Stimulated activated naive B cell treated with anti-CD40 and anti-IgM and Interleukin-4, amounts not matched to agents 10 μg/mL and 1 μg/mL and 100 μg/mL, for 72 hours (primary cell): ENCODE results near the gene TCF4.

ENCODE experiments used
- ATAC-seq, 2 donors: fragments of 150-1000 bp; cut with Tn5 transposase; replicated peaks; 2 replicates each; pipeline ENCODE4 v1.10.0; 2021; ENCODE audit warnings: moderate library complexity in 1 of 2
- DNase-seq: peaks from one replicate; pipeline ENCODE4 v3.0.0; 2021
- H3K27ac Mint-ChIP-seq: one replicate; pipeline ENCODE4 v1.8.0; 2022; ENCODE audit warnings: mild to moderate bottlenecking, mixed read lengths
- H3K27me3 Mint-ChIP-seq, 2 donors: one replicate each; pipeline ENCODE4 v1.8.0; 2022; ENCODE audit warnings: mixed read lengths in 2 of 2
- H3K36me3 Mint-ChIP-seq, 2 donors: one replicate each; pipeline ENCODE4 v1.8.0; 2022; ENCODE audit warnings: mixed read lengths in 2 of 2, mild to moderate bottlenecking in 1 of 2
- H3K4me1 Mint-ChIP-seq, 2 donors: one replicate each; pipeline ENCODE4 v1.8.0; 2022; ENCODE audit warnings: mixed read lengths in 2 of 2, mild to moderate bottlenecking in 1 of 2
- H3K4me3 Mint-ChIP-seq, 2 donors: one replicate each; pipeline ENCODE4 v1.8.0; 2022; ENCODE audit warnings: mild to moderate bottlenecking in 2 of 2, mixed read lengths in 2 of 2, moderate library complexity in 1 of 2
- H3K9me3 Mint-ChIP-seq, 2 donors: one replicate each; pipeline ENCODE4 v1.8.0; 2022; ENCODE audit warnings: mixed read lengths in 2 of 2, mild to moderate bottlenecking in 1 of 2

Gene TCF4

DNA sequence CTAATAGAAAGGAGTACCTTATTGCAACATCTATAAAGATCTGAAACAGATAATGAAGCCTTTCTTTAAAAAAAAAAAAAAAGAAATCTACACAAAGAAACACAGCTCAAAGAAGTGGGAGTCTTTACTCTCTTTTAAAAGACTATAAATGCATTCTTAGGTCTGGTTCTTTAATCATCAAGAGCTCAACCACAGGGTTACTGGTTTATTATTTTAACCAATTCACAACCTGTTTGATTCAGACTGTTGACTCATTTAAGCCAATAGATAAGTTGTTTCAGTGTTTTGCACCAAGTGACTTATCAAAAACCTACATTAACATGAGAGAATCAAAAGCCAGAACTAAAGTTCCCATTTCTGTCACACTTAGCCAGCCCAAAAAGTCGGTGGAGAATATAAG, 93.1 kb downstream of the TCF4 start:
- Mint-ChIP-seq H3K27me3 (no peaks in the 10 kb centered on the region), H3K36me3 (no peaks in the 10 kb centered on the region), H3K4me3 (no peak overlapping the region), H3K27ac (no peak overlapping the region), H3K9me3 (no peaks in the 10 kb centered on the region), H3K4me1 (peaks cover 0 to 5% of the 10 kb centered on the region in 2 donors)
- DNase-seq (no peak), ATAC-seq (no peak)

DNA sequence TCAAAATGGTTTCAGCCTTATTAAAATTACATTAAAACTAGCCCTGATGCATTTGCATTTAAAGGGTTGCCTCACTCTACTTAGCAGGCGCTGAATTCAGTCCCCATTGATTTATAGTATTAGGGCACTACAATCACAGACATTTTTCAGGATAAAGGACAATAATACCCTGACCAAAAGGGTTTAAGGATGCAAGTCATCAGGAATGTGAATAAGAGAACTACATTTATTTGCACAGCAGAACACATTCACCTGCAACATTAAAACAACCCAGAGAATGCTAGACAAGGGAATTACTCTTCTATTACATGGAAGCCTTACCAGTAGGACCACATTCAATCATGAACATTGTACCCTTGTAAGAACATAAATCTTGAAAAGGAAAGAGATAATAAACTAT, 93.6 kb downstream of the TCF4 start:
- DNase-seq = no peak
- ATAC-seq = no peak
- Mint-ChIP-seq H3K9me3 (no peaks in the 10 kb centered on the region), H3K4me1 (peaks cover 4 to 10% of the 10 kb centered on the region in 2 donors), H3K36me3 (no peaks in the 10 kb centered on the region), H3K27ac (no peak overlapping the region), H3K27me3 (no peaks in the 10 kb centered on the region), H3K4me3 (no peak overlapping the region)

DNA sequence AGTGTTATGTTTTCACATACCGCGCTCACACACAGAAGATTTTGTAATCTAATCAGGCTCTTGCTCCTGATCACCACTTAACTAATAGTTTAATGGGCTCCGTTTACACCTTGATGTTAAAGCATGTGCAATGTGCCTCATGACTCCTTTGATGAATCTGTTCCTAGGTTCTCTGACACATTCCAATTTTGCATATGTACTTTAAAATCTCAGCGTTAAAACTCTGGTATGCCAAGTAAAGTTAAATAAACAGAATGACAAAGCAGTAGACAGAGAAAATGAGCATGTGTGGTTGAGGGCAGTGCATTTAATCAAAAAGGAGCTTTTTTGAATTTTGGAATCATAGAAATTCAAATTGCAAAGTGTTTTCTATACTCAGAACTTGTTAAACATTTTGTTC, 96.4 kb downstream of the TCF4 start:
- H3K4me3 Mint-ChIP-seq = no peak overlapping the region
- no peaks in the 10 kb centered on the region for H3K9me3 Mint-ChIP-seq
- H3K27me3 Mint-ChIP-seq = no peaks in the 10 kb centered on the region
- ATAC-seq (no peak), DNase-seq (no peak)
- no peaks in the 10 kb centered on the region for H3K36me3 Mint-ChIP-seq
- H3K4me1 Mint-ChIP-seq = peaks cover 13 to 21% of the 10 kb centered on the region in 2 donors
- H3K27ac Mint-ChIP-seq = no peak overlapping the region

DNA sequence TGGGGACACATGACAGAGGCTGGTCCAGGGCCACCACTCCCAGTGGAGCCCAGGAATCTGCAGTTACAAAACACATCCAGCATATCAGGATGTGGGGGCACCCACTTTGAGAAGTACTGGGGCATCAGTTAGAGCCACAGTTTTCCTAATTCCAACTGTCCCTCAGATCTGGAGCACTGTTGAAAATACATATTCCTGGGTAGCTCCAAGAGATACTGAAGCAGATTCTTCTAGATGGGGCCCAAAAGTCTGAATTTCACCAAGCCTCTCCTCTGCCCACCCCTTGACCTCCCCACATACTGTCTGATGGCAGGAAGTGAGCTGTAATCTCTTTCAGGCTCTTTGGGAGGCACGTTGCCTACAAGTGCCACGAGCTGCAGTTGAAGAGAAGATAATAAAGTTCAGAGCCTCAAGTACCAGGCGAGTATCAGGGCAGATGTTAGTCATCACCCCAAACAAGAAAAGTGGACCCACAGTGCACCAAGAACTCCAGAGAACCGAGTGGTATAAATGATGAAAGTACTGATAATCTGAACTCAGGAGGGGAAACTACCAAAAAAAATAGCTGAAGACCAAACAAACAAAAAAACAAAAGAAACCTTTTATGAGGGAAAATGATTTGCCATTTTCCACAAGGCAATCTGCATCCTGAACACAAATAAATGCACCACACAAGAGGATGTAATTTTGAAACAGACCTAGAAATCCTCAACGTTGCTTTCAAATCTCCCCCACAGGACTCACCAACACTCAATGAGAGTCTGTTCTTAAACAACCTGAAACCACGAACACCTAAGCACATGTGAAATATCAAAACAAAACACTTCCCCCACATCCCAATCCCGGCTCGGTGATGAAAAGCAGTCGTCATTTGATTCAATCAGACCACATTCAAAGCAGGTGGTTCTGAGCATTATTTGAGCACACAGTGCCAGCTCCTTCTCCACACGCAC, 98.7 kb downstream of the TCF4 start:
- Mint-ChIP-seq H3K36me3 (no peaks in the 10 kb centered on the region), H3K27me3 (no peaks in the 10 kb centered on the region), H3K27ac (peak overlapping the region; percentile 73), H3K4me3 (peak overlapping the region; percentile 44 to 74), H3K9me3 (no peaks in the 10 kb centered on the region), H3K4me1 (peaks cover 17 to 29% of the 10 kb centered on the region in 2 donors)
- peak; percentile 78 to 88 for ATAC-seq
- no peak for DNase-seq

DNA sequence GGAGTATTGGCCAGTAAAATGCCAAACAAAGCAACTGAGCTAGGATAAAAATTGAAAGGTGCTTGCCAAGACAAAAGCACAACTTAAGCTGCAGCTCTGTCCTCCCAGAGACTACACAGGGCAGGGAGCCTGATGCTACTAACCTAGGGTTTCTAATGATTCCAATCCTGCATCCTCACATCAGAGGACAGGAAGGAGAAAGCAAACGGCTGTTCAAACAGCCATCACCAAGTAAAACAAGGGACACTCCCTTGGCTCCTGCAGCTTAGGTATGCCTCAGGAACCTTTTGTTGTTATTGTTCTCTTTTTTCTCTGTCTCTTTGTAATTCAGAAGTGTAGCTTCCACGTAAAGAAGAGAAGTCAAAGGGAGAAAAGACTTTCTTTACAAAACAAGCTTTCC, 99.5 kb downstream of the TCF4 start:
- H3K27me3 Mint-ChIP-seq = no peaks in the 10 kb centered on the region
- ATAC-seq (no peak), DNase-seq (no peak)
- no peaks in the 10 kb centered on the region for H3K9me3 Mint-ChIP-seq
- H3K36me3 Mint-ChIP-seq = no peaks in the 10 kb centered on the region
- peak overlapping the region in 1 of 2 donors; percentile 18 for H3K4me3 Mint-ChIP-seq
- H3K27ac Mint-ChIP-seq = no peak overlapping the region
- H3K4me1 Mint-ChIP-seq = peaks cover 17 to 35% of the 10 kb centered on the region in 2 donors

DNA sequence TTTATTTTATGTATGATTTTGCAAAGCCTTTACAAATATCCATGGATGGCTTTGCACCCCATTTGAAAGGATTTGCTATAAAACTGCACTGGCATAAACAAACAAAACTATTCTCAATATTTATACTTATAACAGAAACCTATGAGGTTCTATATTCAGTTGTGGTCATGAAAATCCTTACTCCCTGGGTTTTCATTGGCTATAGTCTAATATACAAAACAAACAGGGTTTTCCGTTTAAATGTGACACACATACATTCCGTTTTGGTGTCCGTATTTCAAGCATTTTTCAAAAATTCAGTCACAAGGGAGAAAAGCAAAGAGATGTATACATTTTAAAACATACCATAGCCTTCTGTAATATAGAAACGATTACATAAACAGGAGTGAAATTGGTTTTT, 100.0 kb downstream of the TCF4 start:
- H3K27ac Mint-ChIP-seq = no peak overlapping the region
- no peak for ATAC-seq
- DNase-seq = no peak
- no peaks in the 10 kb centered on the region for H3K27me3 Mint-ChIP-seq
- H3K4me1 Mint-ChIP-seq = peaks cover 17 to 35% of the 10 kb centered on the region in 2 donors
- no peak overlapping the region for H3K4me3 Mint-ChIP-seq
- no peaks in the 10 kb centered on the region for H3K9me3 Mint-ChIP-seq
- H3K36me3 Mint-ChIP-seq = no peaks in the 10 kb centered on the region

DNA sequence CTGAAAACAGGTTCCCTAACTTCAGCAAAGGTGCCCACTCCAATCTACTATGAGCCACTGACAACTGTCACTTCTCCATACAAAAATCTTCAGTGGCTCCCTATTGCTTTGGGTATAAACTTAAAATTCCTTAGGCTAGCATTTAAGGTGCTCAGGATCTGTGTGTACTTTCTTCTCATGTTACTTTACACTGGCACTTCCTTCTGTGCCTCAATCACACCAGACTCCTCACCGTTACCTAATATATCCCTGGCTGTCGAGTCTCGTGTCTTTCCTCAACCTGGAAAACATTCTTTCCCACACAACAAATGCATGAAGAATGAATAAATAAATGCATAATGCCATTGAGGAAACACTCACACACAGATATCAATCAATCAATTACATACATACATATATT, 101.1 kb downstream of the TCF4 start:
- Mint-ChIP-seq H3K4me3 (no peak overlapping the region), H3K27ac (no peak overlapping the region), H3K27me3 (no peaks in the 10 kb centered on the region), H3K4me1 (peaks cover 17 to 35% of the 10 kb centered on the region in 2 donors), H3K9me3 (no peaks in the 10 kb centered on the region), H3K36me3 (no peaks in the 10 kb centered on the region)
- no peak for ATAC-seq
- no peak for DNase-seq

DNA sequence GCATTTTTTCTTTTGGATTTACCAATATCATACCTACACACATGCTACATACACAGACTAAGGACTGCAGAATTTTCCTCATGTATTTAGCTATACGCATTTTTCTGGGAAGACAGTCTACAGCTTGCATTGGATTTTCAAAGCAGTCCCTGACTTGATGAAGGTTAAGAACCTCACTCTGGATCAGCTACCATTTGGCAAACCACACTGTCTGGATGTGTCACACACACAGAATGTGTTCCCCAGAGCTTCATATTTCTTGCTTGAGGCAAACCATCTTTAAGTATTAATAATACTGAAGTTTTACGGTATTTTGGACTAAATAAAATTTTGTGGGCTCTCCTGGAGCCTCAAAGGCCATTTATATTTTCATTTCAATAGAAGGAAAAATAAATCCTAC, 102.3 kb downstream of the TCF4 start:
- no peak for ATAC-seq
- peaks cover 17 to 35% of the 10 kb centered on the region in 2 donors for H3K4me1 Mint-ChIP-seq
- H3K9me3 Mint-ChIP-seq = no peaks in the 10 kb centered on the region
- H3K27ac Mint-ChIP-seq = no peak overlapping the region
- no peaks in the 10 kb centered on the region for H3K36me3 Mint-ChIP-seq
- no peaks in the 10 kb centered on the region for H3K27me3 Mint-ChIP-seq
- H3K4me3 Mint-ChIP-seq = no peak overlapping the region
- no peak for DNase-seq

DNA sequence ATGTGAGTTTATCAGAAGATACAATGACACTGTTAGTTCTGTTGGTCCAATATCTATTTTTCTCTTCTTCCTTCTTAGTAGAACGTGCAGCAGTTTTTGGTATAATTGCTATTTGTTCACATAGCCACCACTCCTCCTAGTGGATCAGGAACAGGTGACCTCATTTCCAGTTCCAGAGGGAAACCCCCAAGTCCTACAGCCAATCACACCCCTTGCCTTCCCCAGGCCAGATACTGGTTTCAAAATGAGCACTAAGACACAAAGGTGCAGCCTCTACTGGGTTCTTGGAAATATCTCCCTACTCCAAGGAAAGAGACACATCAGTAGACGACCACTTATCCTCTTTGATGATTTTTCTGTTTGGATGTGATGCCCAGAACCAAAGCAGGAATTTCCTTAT, 103.2 kb downstream of the TCF4 start:
- Mint-ChIP-seq H3K27me3 (no peaks in the 10 kb centered on the region), H3K4me3 (no peak overlapping the region), H3K9me3 (no peaks in the 10 kb centered on the region), H3K27ac (no peak overlapping the region), H3K36me3 (no peaks in the 10 kb centered on the region), H3K4me1 (peaks cover 18 to 36% of the 10 kb centered on the region in 2 donors)
- DNase-seq (no peak), ATAC-seq (peak in 1 of 2 donors; percentile 41)

DNA sequence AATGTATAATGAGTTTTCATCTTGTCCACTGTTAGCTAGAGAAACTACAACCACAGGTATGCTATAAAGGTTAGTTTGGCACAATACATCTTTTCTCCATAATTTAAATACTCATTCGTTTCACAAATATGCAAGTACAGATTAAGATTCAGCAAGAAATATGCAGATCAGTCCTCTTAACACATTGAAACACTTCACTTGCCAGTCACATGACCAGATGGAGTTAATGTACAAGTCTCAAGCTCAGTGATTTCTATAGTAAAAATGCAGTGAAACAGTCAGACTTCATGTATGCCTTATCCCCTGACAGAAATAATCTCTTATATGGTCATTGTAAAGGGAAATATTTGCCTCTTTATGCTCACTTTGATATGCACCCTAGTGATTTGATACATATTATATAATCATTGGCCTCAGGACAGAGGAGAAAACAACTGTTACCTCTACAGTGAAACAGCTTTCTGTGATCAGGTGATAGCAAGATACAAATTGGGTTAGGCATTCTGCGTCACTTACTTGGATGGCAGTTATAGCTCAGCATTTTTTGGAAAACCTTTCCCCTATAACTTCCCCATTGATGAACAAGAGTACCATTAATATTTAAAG, 104.6 kb downstream of the TCF4 start:
- H3K9me3 Mint-ChIP-seq = peaks cover 0 to 1% of the 10 kb centered on the region in 2 donors
- DNase-seq (no peak), ATAC-seq (no peak)
- H3K4me3 Mint-ChIP-seq = no peak overlapping the region
- no peaks in the 10 kb centered on the region for H3K27me3 Mint-ChIP-seq
- peaks cover 0 to 2% of the 10 kb centered on the region in 2 donors for H3K36me3 Mint-ChIP-seq
- no peak overlapping the region for H3K27ac Mint-ChIP-seq
- H3K4me1 Mint-ChIP-seq = peaks cover 12 to 32% of the 10 kb centered on the region in 2 donors

DNA sequence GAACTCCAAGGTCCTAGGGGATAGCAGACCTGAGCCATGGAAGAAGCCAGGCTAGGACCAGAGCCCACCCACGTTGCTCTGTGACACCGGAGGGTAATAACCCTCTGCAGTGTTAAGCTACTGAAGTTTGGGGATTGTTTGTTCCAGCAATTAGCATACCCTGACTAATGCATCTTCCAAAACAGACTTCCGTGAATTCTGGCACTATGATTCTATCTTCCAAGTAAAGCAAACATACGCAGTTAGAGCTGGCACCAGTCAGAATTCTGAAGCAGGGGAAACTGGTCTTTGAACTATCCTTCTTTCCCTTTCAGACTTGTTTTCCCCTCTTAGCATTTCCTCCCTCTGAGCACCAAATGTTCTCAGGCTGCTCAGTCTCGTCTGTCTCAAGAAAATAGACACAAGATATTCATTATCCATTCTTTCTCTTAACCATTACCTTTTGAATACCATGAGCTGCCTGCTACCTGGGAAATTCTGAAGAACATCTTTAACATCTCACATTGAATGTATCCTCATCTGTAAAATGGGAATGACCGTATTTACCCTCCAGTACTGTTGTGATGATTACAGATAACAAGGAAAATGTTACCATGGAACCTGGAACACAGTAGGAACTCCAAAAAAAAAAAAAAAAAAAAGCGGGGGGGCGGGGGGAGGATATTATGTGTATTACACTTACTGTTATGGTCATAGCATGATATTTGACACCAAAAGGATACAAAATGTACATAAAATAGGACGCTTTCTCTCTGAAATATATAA, 108.2 kb downstream of the TCF4 start:
- peaks cover 0 to 1% of the 10 kb centered on the region in 2 donors for H3K9me3 Mint-ChIP-seq
- DNase-seq = no peak
- no peak for ATAC-seq
- peaks cover 0 to 2% of the 10 kb centered on the region in 2 donors for H3K36me3 Mint-ChIP-seq
- no peak overlapping the region for H3K27ac Mint-ChIP-seq
- peaks cover 16 to 46% of the 10 kb centered on the region in 2 donors for H3K4me1 Mint-ChIP-seq
- no peaks in the 10 kb centered on the region for H3K27me3 Mint-ChIP-seq
- H3K4me3 Mint-ChIP-seq = no peak overlapping the region

DNA sequence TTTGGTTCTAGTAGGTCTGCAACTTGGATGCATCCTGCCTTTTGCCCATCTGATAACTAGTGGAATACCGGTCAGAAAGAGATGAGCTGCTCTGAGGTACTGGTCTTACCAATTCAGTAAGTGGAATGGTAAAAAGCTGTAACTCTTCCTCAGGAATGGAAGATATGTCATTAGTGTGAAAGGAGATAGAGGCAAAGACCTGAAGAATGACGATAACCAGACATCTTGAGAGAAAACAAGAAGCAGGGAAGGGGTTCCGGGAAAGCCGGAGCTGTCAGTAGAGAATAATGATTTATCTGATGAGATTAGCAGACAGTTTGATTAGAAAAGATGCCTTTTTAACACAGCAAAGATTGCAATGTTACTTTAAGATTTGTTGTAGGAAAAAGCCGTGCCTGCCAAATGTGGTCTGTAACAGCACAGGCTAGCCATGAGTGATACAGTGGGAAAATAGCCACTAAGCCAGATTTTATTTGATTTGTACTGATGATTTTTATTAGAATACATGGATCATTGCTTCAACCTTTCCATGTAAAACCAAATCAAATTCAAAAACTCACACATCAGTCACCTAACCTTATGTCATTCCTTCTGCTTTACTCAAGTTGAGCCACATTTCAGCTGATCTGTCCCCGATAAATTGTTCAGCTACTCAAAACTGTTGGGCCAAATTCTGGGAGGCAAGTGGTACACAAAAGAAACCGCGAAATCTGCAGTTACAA, 110.0 kb downstream of the TCF4 start:
- peaks cover 0 to 2% of the 10 kb centered on the region in 2 donors for H3K36me3 Mint-ChIP-seq
- peak overlapping the region; percentile 97 for H3K27ac Mint-ChIP-seq
- H3K9me3 Mint-ChIP-seq = peaks cover 0 to 1% of the 10 kb centered on the region in 2 donors
- ATAC-seq (peak; percentile 42 to 51), DNase-seq (no peak)
- H3K27me3 Mint-ChIP-seq = no peaks in the 10 kb centered on the region
- peak overlapping the region; percentile 88 to 92 for H3K4me3 Mint-ChIP-seq
- H3K4me1 Mint-ChIP-seq = peaks cover 13 to 40% of the 10 kb centered on the region in 2 donors

DNA sequence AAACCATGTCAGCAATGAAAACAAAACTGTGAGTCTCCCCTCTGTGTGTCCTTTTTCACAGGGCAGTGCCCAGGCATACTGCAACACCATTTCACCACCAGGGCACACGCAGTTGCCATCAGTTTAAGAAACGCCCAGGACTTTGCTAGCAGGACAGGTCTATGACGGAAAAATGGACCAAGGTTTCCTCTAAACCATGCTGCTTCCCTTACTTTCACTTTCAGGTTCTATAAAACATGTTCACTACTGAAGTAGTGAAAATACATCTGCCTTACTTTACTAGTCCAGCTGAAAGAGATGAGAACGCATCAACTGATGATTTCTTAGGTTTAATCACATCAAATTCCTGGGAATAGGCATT, 110.5 kb downstream of the TCF4 start:
- H3K36me3 Mint-ChIP-seq = peaks cover 0 to 2% of the 10 kb centered on the region in 2 donors
- ATAC-seq = peak; percentile 94 to 98
- peaks cover 13 to 40% of the 10 kb centered on the region in 2 donors for H3K4me1 Mint-ChIP-seq
- peak overlapping the region; percentile 97 for H3K27ac Mint-ChIP-seq
- peaks cover 0 to 1% of the 10 kb centered on the region in 2 donors for H3K9me3 Mint-ChIP-seq
- DNase-seq = peak; percentile 23
- peak overlapping the region; percentile 88 to 92 for H3K4me3 Mint-ChIP-seq
- no peaks in the 10 kb centered on the region for H3K27me3 Mint-ChIP-seq

DNA sequence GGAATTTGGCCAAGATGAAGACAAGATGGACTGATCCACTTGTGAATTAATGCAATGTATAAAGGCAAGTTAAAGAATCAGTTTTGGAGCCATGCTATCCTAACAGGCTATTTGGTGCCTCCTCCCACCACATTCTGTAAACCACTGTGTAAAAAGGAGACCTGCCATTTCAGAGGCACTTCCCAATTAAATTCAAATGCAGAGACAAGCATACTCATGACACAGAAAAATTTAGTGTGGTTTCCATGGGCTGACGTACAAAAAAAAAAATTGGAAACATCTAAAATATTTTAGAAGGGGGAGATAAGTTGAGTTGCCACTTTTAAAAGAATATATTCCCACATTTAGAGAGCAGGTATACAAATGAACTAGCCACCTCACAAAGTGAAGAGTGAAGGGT, 112.1 kb downstream of the TCF4 start:
- no peak for ATAC-seq
- DNase-seq = no peak
- Mint-ChIP-seq H3K4me1 (peaks cover 14 to 40% of the 10 kb centered on the region in 2 donors), H3K9me3 (peaks cover 0 to 1% of the 10 kb centered on the region in 2 donors), H3K27me3 (no peaks in the 10 kb centered on the region), H3K4me3 (no peak overlapping the region), H3K36me3 (peaks cover 0 to 2% of the 10 kb centered on the region in 2 donors), H3K27ac (no peak overlapping the region)
